Measurements from ENCODE around the gene CEBPG. TPM values are rescaled to one million over a fixed set of nuclear protein-coding genes. Genes with fewer than 3 reads are reported as not detected.

CEBPG gene
- total and polyA plus RNA-seq, 9 of the 15 experiments (the other 6 are each of a cell fraction or from before 2014, with no cell fraction given) = 9.5 to 34.9 (median 30.9) TPM

DNA sequence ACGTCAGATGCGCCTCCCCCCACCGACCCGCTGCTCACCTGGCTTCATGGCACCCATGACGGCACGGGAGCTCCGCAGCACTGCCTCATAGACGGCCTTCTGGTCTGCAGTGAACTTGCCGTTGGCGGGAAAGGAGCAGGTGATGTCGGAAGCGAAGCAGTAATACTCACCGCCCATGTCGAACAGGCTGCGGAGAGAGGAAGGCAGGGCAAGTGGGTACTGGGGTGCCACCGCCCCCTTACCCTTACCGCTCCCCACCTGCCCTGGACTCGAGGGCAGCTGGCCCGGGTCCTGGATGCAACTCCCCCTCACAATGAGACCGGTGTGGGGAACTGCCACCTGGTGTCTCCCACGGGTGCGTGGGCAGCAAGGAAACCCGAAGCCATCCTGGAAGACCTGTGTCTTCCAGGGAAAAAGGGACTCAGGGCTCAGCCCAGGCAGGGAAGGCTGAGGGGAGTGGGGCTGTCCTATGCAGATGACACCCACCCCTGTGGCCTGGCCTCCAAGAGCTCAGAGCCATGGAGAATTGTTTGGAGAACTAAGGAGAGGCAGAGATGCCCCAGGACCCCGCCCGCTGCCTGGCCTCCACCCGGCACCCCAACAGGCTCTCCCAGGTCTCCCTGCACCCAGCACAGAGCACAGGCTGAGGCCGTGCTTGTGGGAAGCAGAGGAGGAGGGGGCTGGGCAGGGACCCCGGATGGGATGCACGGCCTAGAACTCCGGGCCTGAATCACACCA is 28.3 kb downstream of the CEBPG start:
- TF ChIP-seq TRIM28 (IDR thresholded peaks at IDR 0.05) (no peak), NONO (IDR thresholded peaks at IDR 0.05; ENCODE audit: low read depth in 2 of 2, low read length in 1 of 2) (no peak), CTBP1 (IDR thresholded peaks at IDR 0.05; ENCODE audit: borderline replicate concordance) (no peak), NELFE (IDR thresholded peaks at IDR 0.05; ENCODE audit: insufficient read depth, insufficient read length) (no peak), IFI16 (CRISPR knock-in tag; IDR thresholded peaks at IDR 0.05) (no peak), TCF7L2 (IDR thresholded peaks at IDR 0.05; ENCODE audit: low read depth, low read length) (no peak), NFIX (CRISPR knock-in tag; IDR thresholded peaks at IDR 0.05; ENCODE audit: low read depth) (no peak), TOE1 (IDR thresholded peaks at IDR 0.05; ENCODE audit: borderline replicate concordance) (no peak), TOE1 (CRISPR knock-in tag; IDR thresholded peaks at IDR 0.05; ENCODE audit: borderline replicate concordance, low read depth) (no peak), SRSF7 (optimal IDR thresholded peaks at IDR 0.05; ENCODE audit: low read depth, low read length) (no peak), POLR3G (IDR thresholded peaks at IDR 0.05; ENCODE audit: extremely low read depth, insufficient read length, insufficient replicate concordance) (no peak)
- TF ChIP-seq, protein P1, sequence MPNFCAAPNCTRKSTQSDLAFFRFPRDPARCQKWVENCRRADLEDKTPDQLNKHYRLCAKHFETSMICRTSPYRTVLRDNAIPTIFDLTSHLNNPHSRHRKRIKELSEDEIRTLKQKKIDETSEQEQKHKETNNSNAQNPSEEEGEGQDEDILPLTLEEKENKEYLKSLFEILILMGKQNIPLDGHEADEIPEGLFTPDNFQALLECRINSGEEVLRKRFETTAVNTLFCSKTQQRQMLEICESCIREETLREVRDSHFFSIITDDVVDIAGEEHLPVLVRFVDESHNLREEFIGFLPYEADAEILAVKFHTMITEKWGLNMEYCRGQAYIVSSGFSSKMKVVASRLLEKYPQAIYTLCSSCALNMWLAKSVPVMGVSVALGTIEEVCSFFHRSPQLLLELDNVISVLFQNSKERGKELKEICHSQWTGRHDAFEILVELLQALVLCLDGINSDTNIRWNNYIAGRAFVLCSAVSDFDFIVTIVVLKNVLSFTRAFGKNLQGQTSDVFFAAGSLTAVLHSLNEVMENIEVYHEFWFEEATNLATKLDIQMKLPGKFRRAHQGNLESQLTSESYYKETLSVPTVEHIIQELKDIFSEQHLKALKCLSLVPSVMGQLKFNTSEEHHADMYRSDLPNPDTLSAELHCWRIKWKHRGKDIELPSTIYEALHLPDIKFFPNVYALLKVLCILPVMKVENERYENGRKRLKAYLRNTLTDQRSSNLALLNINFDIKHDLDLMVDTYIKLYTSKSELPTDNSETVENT (CRISPR knock-in tag; IDR thresholded peaks at IDR 0.05) = no peak
- TF ChIP-seq, protein P2, sequence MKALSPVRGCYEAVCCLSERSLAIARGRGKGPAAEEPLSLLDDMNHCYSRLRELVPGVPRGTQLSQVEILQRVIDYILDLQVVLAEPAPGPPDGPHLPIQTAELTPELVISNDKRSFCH (CRISPR knock-in tag; IDR thresholded peaks at IDR 0.05) = no peak
- TF ChIP-seq, protein P2 (tag; IDR thresholded peaks at IDR 0.05) = no peak
- TF ChIP-seq, protein P3, sequence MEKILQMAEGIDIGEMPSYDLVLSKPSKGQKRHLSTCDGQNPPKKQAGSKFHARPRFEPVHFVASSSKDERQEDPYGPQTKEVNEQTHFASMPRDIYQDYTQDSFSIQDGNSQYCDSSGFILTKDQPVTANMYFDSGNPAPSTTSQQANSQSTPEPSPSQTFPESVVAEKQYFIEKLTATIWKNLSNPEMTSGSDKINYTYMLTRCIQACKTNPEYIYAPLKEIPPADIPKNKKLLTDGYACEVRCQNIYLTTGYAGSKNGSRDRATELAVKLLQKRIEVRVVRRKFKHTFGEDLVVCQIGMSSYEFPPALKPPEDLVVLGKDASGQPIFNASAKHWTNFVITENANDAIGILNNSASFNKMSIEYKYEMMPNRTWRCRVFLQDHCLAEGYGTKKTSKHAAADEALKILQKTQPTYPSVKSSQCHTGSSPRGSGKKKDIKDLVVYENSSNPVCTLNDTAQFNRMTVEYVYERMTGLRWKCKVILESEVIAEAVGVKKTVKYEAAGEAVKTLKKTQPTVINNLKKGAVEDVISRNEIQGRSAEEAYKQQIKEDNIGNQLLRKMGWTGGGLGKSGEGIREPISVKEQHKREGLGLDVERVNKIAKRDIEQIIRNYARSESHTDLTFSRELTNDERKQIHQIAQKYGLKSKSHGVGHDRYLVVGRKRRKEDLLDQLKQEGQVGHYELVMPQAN (IDR thresholded peaks at IDR 0.05; ENCODE audit: borderline replicate concordance) = no peak
- intact Hi-C loops (cut with micrococcal nuclease) (no loop called here), in situ Hi-C loops (cut with MboI) (loop anchor here (10.0 kb wide), 1 partner anchor 257 kb away; no protein-coding TSS in a partner anchor)
- Histone ChIP-seq H4K20me1 (replicated peaks; ENCODE audit: control insufficient read depth, insufficient read depth, low read length) (peaks cover 16% of the 10 kb centered on the region), H3K4me3 (no peak overlapping the region), H3K27ac (ENCODE audit: extremely low read depth, low read depth, low read length) (no peak overlapping the region), H3K9me3 (replicated peaks; ENCODE audit: control insufficient read depth, insufficient read depth, low read depth, low read length) (no peaks in the 10 kb centered on the region), H3K79me2 (ENCODE audit: control insufficient read depth, insufficient read depth, low read length) (no peaks in the 10 kb centered on the region), H3K36me3 (ENCODE audit: control insufficient read depth, insufficient read depth, low read length) (no peaks in the 10 kb centered on the region), H3K4me1 (replicated peaks in 1 of 2; ENCODE audit: control insufficient read depth in 2 of 2, insufficient read depth in 2 of 2, low read length in 2 of 2) (peaks cover 0 to 43% of the 10 kb centered on the region in 2 experiments; a peak in 2 of 5 replicates), H3K4me2 (ENCODE audit: insufficient read depth, low read length) (no peak overlapping the region), H3K9me1 (ENCODE audit: control insufficient read depth, insufficient read depth, low read length) (no peaks in the 10 kb centered on the region), H3K9ac (ENCODE audit: insufficient read depth in 1 of 2, low read depth in 2 of 2, low read length in 2 of 2) (no peak overlapping the region; a peak in 1 of 4 replicates), H3K27me3 (ENCODE audit: control insufficient read depth in 2 of 2, insufficient read depth in 2 of 2, low read length in 2 of 2) (peaks cover 0 to 28% of the 10 kb centered on the region in 2 experiments; a peak in 2 of 5 replicates), H2AFZ (ENCODE audit: low read depth, low read length) (no peak overlapping the region)
- ChIA-PET CTCF (ENCODE audit: low intra/inter-chr PET ratio) (no interaction called here), POLR2A (interaction anchor here (0.7 kb wide), 1 partner anchor 10 kb away, joined by 3 read pairs; no protein-coding TSS in a partner anchor)
- ATAC-seq (no peak), FAIRE-seq (no peak), DNase-seq (ENCODE audit: extremely low read depth in 1 of 4, low spot score in 3 of 4) (no peak)
- WGBS (ENCODE audit: insufficient coverage, low coverage, missing lambda C conversion rate) = 25% methylated on average over 24 of the region's 30 CpGs
- no TSS peak for BruUV-seq (replicated peaks)

Data from K562 (cell line).